Measurements from ENCODE around the gene SFXN3. TPM values are rescaled to one million over a fixed set of nuclear protein-coding genes. Genes with fewer than 3 reads are reported as not detected.
"Not testable (repeated sequence)": the region's sequence is repeated elsewhere in the genome, so short reads cannot be mapped to it uniquely, and the experiment has no call there.

The SFXN3 gene
- total RNA-seq, 1 donor from 2014 or later, result 17.1 TPM

- DNase-seq (ENCODE audit: low spot score in 2 of 2, unreplicated experiment in 2 of 2), result no peak
- Mint-ChIP-seq H3K27ac (peak overlapping the region; percentile 65), H3K4me1 (peaks cover 25% of the 10 kb centered on the region), H3K27me3 (ENCODE audit: low read depth) (peaks cover 12% of the 10 kb centered on the region), H3K9me3 (no peaks in the 10 kb centered on the region), H3K4me3 (peak overlapping the region; percentile 65), H3K36me3 (peaks cover 4% of the 10 kb centered on the region)
- TF ChIP-seq CTCF (IDR thresholded peaks at IDR 0.05; ENCODE audit: unreplicated experiment), result no peak
Observed at GRCh38 chr10:101032637-101033224, 1.7 kb downstream of the SFXN3 start.

- TF ChIP-seq CTCF (IDR thresholded peaks at IDR 0.05; ENCODE audit: unreplicated experiment), result no peak
- H3K27me3 Mint-ChIP-seq (ENCODE audit: low read depth), result peaks cover 10% of the 10 kb centered on the region
- no peak for DNase-seq (ENCODE audit: low spot score in 2 of 2, unreplicated experiment in 2 of 2)
- peaks cover 25% of the 10 kb centered on the region for H3K4me1 Mint-ChIP-seq
- H3K36me3 Mint-ChIP-seq, result peaks cover 9% of the 10 kb centered on the region
- H3K4me3 Mint-ChIP-seq, result peak overlapping the region; percentile 27
- no peaks in the 10 kb centered on the region for H3K9me3 Mint-ChIP-seq
- H3K27ac Mint-ChIP-seq, result no peak overlapping the region
Observed at GRCh38 chr10:101033276-101033675, 2.2 kb downstream of the SFXN3 start.

- not testable (repeated sequence) for DNase-seq (ENCODE audit: low spot score in 2 of 2, unreplicated experiment in 2 of 2); H3K27me3 Mint-ChIP-seq (ENCODE audit: low read depth); H3K36me3 Mint-ChIP-seq; H3K27ac Mint-ChIP-seq; H3K9me3 Mint-ChIP-seq; H3K4me3 Mint-ChIP-seq
- peaks cover 25% of the 10 kb centered on the region for H3K4me1 Mint-ChIP-seq
Observed at GRCh38 chr10:101034404-101034803, 3.4 kb downstream of the SFXN3 start.

GRCh38 chr10:101035314-101035713 is 4.3 kb downstream of the SFXN3 start:
- Mint-ChIP-seq H3K4me3 (no peak overlapping the region), H3K4me1 (peaks cover 25% of the 10 kb centered on the region), H3K27me3 (ENCODE audit: low read depth) (peaks cover 5% of the 10 kb centered on the region), H3K9me3 (no peaks in the 10 kb centered on the region), H3K27ac (no peak overlapping the region), H3K36me3 (peaks cover 9% of the 10 kb centered on the region)
- no peak for DNase-seq (ENCODE audit: low spot score in 2 of 2, unreplicated experiment in 2 of 2)
- TF ChIP-seq CTCF (IDR thresholded peaks at IDR 0.05; ENCODE audit: unreplicated experiment), result no peak

- H3K4me3 Mint-ChIP-seq, result no peak overlapping the region
- no peak for TF ChIP-seq CTCF (IDR thresholded peaks at IDR 0.05; ENCODE audit: unreplicated experiment)
- peaks cover 2% of the 10 kb centered on the region for H3K27me3 Mint-ChIP-seq (ENCODE audit: low read depth)
- H3K4me1 Mint-ChIP-seq, result peaks cover 23% of the 10 kb centered on the region
- DNase-seq (ENCODE audit: low spot score in 2 of 2, unreplicated experiment in 2 of 2), result no peak
- peaks cover 9% of the 10 kb centered on the region for H3K36me3 Mint-ChIP-seq
- no peaks in the 10 kb centered on the region for H3K9me3 Mint-ChIP-seq
- H3K27ac Mint-ChIP-seq, result no peak overlapping the region
Observed at GRCh38 chr10:101035916-101036702, 5.1 kb downstream of the SFXN3 start.

- DNase-seq (ENCODE audit: low spot score in 2 of 2, unreplicated experiment in 2 of 2), result no peak
- H3K4me3 Mint-ChIP-seq, result no peak overlapping the region
- H3K27me3 Mint-ChIP-seq (ENCODE audit: low read depth), result no peaks in the 10 kb centered on the region
- TF ChIP-seq CTCF (IDR thresholded peaks at IDR 0.05; ENCODE audit: unreplicated experiment), result no peak
- H3K36me3 Mint-ChIP-seq, result peaks cover 9% of the 10 kb centered on the region
- H3K27ac Mint-ChIP-seq, result no peak overlapping the region
- H3K9me3 Mint-ChIP-seq, result no peaks in the 10 kb centered on the region
- H3K4me1 Mint-ChIP-seq, result peaks cover 19% of the 10 kb centered on the region
Observed at GRCh38 chr10:101036726-101037125, 5.7 kb downstream of the SFXN3 start.
